Panc1 (cell line): ENCODE results near the gene DNAL1. TPM values are rescaled to one million over a fixed set of nuclear protein-coding genes. Genes with fewer than 3 reads are reported as not detected.

Experiments used
- ATAC-seq: fragments of 200-7000 bp; cut with Tn5 transposase; 2 replicates; pipeline ENCODE4 v1.9.1; 2020; ENCODE audit warnings: mild to moderate bottlenecking, moderate library complexity
- BruUV-seq: library from RNA; stranded (reverse); fragments of 400-500 nt; replicated peaks from 2 replicates; lab custom pipeline; 2021; lab: Mats Ljungman, UMichigan
- CTCF ChIA-PET: fragments of 300-600 bp; sonication (Branson Sonifier 250); formaldehyde crosslinking; loops from one replicate; lab custom pipeline; 2022; ENCODE audit warnings: antibody characterized with exemption; lab: Charles Lee
- POLR2A ChIA-PET: fragments of 300-600 bp; sonication (Branson Sonifier 250); formaldehyde crosslinking; loops from one replicate; lab custom pipeline; 2022; ENCODE audit warnings: antibody characterized with exemption; lab: Charles Lee
- DNase-seq: peaks from one replicate; pipeline ENCODE4 v3.0.0-alpha.2; 2010; ENCODE audit warnings: low read depth, low spot score
- H3K27ac ChIP-seq: 2 replicates; pipeline ENCODE4 v1.5.1; 2011; ENCODE audit warnings: mild to moderate bottlenecking, low read length, inconsistent platforms
- H3K27me3 ChIP-seq: fragments of 200-500 bp; sonication (Bioruptor generic); 2 replicates; pipeline ENCODE4 v1.6.0; 2014; ENCODE audit warnings: low read length, inconsistent platforms; ENCODE audit not compliant: control insufficient read depth, insufficient read depth
- H3K36me3 ChIP-seq: fragments of 200-500 bp; sonication (Bioruptor generic); 2 replicates; pipeline ENCODE4 v1.5.1; 2014; ENCODE audit warnings: inconsistent platforms, mild to moderate bottlenecking, low read length, moderate library complexity; ENCODE audit not compliant: control insufficient read depth, insufficient read depth
- H3K4me1 ChIP-seq: 2 replicates; pipeline ENCODE4 v1.5.1; 2011; ENCODE audit warnings: inconsistent platforms, mild to moderate bottlenecking, low read length, moderate library complexity; ENCODE audit not compliant: control insufficient read depth, insufficient read depth
- H3K4me3 ChIP-seq, 2 experiments: 2 replicates each; pipeline ENCODE4 v1.5.1; 2011 to 2012; ENCODE audit warnings: low read depth in 2 of 2, low read length in 2 of 2, mild to moderate bottlenecking in 2 of 2, inconsistent platforms in 1 of 2, moderate library complexity in 1 of 2
- H3K9me3 ChIP-seq: fragments of 200-500 bp; sonication (Bioruptor generic); 2 replicates; pipeline ENCODE4 v1.5.1; 2014; ENCODE audit warnings: low read depth, mild to moderate bottlenecking, inconsistent platforms, low read length, moderate library complexity; ENCODE audit not compliant: control insufficient read depth, insufficient read depth
- POLR2AphosphoS5 ChIP-seq: IDR thresholded peaks from 2 replicates; pipeline ENCODE4 v1.6.1; 2012; ENCODE audit warnings: mild to moderate bottlenecking, low read depth, low read length, moderate library complexity
- SIN3A ChIP-seq: IDR thresholded peaks from 2 replicates; pipeline ENCODE4 v1.6.1; 2012; ENCODE audit warnings: low read depth, mild to moderate bottlenecking, low read length, moderate library complexity, borderline replicate concordance; ENCODE audit not compliant: insufficient read depth
- TCF7L2 ChIP-seq: IDR thresholded peaks from 2 replicates; pipeline ENCODE4 v1.6.1; 2011; ENCODE audit warnings: mild to moderate bottlenecking, low read depth, low read length, inconsistent platforms
- in situ Hi-C: cut with HindIII; loops from 2 replicates; pipeline ENCODE4 v1.10.0; 2016; ENCODE audit warnings: low sequenced_read_pairs, low pct_unique_long_range_greater_than_20kb
- intact Hi-C: fragments of 100-400 bp; cut with micrococcal nuclease; formaldehyde crosslinking; loops from one replicate; pipeline ENCODE4 v1.10.0; 2022; ENCODE audit not compliant: unreplicated experiment
- total RNA-seq: library from RNA; stranded (reverse); gene quantifications from one replicate; pipeline ENCODE4 v1.2.1, GENCODE V29; 2021; ENCODE audit not compliant: unreplicated experiment
- TF ChIP-seq, protein P1 (sequence below): fragments of 450-650 bp; IDR thresholded peaks from 2 replicates; pipeline ENCODE4 v1.5.1; 2017; ENCODE audit warnings: mild to moderate bottlenecking
- TF ChIP-seq, protein P2 (sequence below), 2 experiments: IDR thresholded peaks; 2 replicates each; pipeline ENCODE4 v1.6.1; 2011 to 2012; ENCODE audit warnings: low read depth in 2 of 2, control low read depth in 1 of 2, low read length in 1 of 2, mild to moderate bottlenecking in 1 of 2, moderate library complexity in 1 of 2; ENCODE audit not compliant: insufficient read depth in 1 of 2

The DNAL1 gene
- total RNA-seq, 1 experiment from 2014 or later: 15.2 TPM

DNA sequence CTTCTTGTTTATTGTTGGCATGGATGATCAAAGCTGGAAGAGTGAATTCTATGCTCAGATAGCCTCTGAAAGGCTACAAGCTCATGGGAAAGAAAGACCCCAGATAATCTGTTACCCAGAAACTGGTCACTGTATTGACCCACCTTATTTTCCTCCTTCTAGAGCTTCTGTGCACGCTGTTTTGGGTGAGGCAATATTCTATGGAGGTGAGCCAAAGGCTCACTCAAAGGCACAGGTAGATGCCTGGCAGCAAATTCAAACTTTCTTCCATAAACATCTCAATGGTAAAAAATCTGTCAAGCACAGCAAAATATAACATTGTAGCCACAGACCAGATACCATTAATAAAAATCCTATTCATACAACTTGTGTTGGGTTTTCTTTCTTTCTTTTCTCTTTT lies 25.3 kb upstream of the DNAL1 start:
- no peak for DNase-seq
- no peaks in the 10 kb centered on the region for H3K27me3 ChIP-seq
- ATAC-seq: no peak
- no peaks in the 10 kb centered on the region for H3K36me3 ChIP-seq
- H3K4me1 ChIP-seq: no peaks in the 10 kb centered on the region
- no peak overlapping the region for H3K4me3 ChIP-seq
- TF ChIP-seq, protein P1, sequence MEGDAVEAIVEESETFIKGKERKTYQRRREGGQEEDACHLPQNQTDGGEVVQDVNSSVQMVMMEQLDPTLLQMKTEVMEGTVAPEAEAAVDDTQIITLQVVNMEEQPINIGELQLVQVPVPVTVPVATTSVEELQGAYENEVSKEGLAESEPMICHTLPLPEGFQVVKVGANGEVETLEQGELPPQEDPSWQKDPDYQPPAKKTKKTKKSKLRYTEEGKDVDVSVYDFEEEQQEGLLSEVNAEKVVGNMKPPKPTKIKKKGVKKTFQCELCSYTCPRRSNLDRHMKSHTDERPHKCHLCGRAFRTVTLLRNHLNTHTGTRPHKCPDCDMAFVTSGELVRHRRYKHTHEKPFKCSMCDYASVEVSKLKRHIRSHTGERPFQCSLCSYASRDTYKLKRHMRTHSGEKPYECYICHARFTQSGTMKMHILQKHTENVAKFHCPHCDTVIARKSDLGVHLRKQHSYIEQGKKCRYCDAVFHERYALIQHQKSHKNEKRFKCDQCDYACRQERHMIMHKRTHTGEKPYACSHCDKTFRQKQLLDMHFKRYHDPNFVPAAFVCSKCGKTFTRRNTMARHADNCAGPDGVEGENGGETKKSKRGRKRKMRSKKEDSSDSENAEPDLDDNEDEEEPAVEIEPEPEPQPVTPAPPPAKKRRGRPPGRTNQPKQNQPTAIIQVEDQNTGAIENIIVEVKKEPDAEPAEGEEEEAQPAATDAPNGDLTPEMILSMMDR: no peak
- TF ChIP-seq, protein P2, sequence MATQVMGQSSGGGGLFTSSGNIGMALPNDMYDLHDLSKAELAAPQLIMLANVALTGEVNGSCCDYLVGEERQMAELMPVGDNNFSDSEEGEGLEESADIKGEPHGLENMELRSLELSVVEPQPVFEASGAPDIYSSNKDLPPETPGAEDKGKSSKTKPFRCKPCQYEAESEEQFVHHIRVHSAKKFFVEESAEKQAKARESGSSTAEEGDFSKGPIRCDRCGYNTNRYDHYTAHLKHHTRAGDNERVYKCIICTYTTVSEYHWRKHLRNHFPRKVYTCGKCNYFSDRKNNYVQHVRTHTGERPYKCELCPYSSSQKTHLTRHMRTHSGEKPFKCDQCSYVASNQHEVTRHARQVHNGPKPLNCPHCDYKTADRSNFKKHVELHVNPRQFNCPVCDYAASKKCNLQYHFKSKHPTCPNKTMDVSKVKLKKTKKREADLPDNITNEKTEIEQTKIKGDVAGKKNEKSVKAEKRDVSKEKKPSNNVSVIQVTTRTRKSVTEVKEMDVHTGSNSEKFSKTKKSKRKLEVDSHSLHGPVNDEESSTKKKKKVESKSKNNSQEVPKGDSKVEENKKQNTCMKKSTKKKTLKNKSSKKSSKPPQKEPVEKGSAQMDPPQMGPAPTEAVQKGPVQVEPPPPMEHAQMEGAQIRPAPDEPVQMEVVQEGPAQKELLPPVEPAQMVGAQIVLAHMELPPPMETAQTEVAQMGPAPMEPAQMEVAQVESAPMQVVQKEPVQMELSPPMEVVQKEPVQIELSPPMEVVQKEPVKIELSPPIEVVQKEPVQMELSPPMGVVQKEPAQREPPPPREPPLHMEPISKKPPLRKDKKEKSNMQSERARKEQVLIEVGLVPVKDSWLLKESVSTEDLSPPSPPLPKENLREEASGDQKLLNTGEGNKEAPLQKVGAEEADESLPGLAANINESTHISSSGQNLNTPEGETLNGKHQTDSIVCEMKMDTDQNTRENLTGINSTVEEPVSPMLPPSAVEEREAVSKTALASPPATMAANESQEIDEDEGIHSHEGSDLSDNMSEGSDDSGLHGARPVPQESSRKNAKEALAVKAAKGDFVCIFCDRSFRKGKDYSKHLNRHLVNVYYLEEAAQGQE (IDR thresholded peaks at IDR 0.05; ENCODE audit: insufficient read depth in 1 of 2, low read depth in 2 of 2, low read length in 1 of 2): no peak
- no peak for TF ChIP-seq POLR2AphosphoS5
- intact Hi-C loops (no loop called here), in situ Hi-C loops (no loop called here)
- CTCF ChIA-PET: no interaction called here
- H3K27ac ChIP-seq: no peak overlapping the region
- POLR2A ChIA-PET: no interaction called here
- BruUV-seq: no TSS peak
- H3K9me3 ChIP-seq: no peaks in the 10 kb centered on the region

DNA sequence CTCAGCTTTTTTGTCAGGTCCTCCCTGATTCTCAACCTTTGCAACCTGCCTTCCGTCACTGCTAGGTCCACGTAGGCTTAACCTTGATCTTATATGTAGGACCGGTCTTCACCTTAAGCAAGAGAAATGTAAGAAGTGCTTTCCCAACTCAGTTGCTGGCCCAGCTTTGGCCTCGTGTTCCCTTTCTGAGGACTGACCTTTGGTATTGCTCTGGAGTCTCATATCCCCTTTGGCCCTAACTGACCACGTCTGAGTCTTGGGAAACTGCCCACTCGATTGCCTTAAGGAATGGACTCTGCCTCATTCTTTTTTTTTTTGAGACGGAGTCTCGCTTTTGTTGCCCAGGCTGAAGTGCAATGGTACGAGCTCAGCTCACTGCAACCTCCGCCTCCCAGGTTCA lies 24.5 kb upstream of the DNAL1 start:
- Histone ChIP-seq H3K36me3 (no peaks in the 10 kb centered on the region), H3K27ac (no peak overlapping the region), H3K9me3 (no peaks in the 10 kb centered on the region), H3K27me3 (no peaks in the 10 kb centered on the region), H3K4me3 (no peak overlapping the region), H3K4me1 (no peaks in the 10 kb centered on the region)
- TF ChIP-seq, protein P1: no peak
- TF ChIP-seq, protein P2 (IDR thresholded peaks at IDR 0.05; ENCODE audit: insufficient read depth in 1 of 2, low read depth in 2 of 2, low read length in 1 of 2): no peak
- TF ChIP-seq TCF7L2 (no peak), POLR2AphosphoS5 (no peak), SIN3A (no peak)
- ATAC-seq: no peak
- ChIA-PET POLR2A (no interaction called here), CTCF (no interaction called here)
- in situ Hi-C loops (no loop called here), intact Hi-C loops (no loop called here)
- BruUV-seq: no TSS peak
- no peak for DNase-seq
